ENCODE results near the gene DNAJB13.

The DNAJB13 gene

DNA sequence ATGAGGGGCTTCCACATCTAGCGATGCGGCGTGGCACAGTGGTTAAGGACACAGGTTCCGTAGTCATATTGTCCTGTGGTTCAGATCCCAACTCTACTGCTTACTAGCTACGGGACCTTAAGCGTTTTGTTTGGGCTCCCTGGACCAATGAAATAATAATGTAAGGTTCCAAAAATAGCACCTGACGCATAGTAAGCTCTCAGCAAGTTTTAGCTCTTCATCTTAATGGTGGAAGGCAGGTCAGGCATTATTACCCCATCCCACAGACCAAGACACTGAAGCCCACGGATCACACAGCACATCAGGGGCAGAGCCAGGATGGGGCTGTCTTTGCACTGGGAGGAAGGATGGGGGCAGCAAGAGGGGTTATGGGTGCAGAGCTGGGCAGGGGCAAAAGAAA is 13.0 kb downstream of the DNAJB13 start:
- no peaks in the 10 kb centered on the region for H3K9me3 Mint-ChIP-seq
- no peak overlapping the region for H3K4me3 Mint-ChIP-seq
- no peaks in the 10 kb centered on the region for H3K27me3 Mint-ChIP-seq
- ATAC-seq (no peak), DNase-seq (no peak)
- peak overlapping the region; percentile 2 for H3K27ac Mint-ChIP-seq
- H3K36me3 Mint-ChIP-seq (ENCODE audit: low read depth), result no peaks in the 10 kb centered on the region
- H3K4me1 Mint-ChIP-seq, result peaks cover 26% of the 10 kb centered on the region

- ATAC-seq, result no peak
- Mint-ChIP-seq H3K9me3 (no peaks in the 10 kb centered on the region), H3K4me3 (no peak overlapping the region), H3K4me1 (peaks cover 40% of the 10 kb centered on the region), H3K27me3 (no peaks in the 10 kb centered on the region), H3K36me3 (ENCODE audit: low read depth) (no peaks in the 10 kb centered on the region), H3K27ac (no peak overlapping the region)
- DNase-seq, result no peak
Observed at GRCh38 chr11:73965076-73965763, 14.4 kb downstream of the DNAJB13 start.

GRCh38 chr11:73965764-73966121 is 14.9 kb downstream of the DNAJB13 start:
- ATAC-seq, result no peak
- Mint-ChIP-seq H3K4me3 (no peak overlapping the region), H3K27ac (no peak overlapping the region), H3K36me3 (ENCODE audit: low read depth) (no peaks in the 10 kb centered on the region), H3K27me3 (no peaks in the 10 kb centered on the region), H3K4me1 (peaks cover 45% of the 10 kb centered on the region), H3K9me3 (no peaks in the 10 kb centered on the region)
- no peak for DNase-seq

GRCh38 chr11:73968356-73968966 is 17.6 kb downstream of the DNAJB13 start:
- DNase-seq, result no peak
- peaks cover 3% of the 10 kb centered on the region for H3K36me3 Mint-ChIP-seq (ENCODE audit: low read depth)
- peak overlapping the region; percentile 22 for H3K27ac Mint-ChIP-seq
- ATAC-seq, result no peak
- no peaks in the 10 kb centered on the region for H3K27me3 Mint-ChIP-seq
- peaks cover 66% of the 10 kb centered on the region for H3K4me1 Mint-ChIP-seq
- H3K4me3 Mint-ChIP-seq, result no peak overlapping the region
- H3K9me3 Mint-ChIP-seq, result no peaks in the 10 kb centered on the region

- DNase-seq (no peak), ATAC-seq (no peak)
- Mint-ChIP-seq H3K9me3 (no peaks in the 10 kb centered on the region), H3K4me3 (no peak overlapping the region), H3K27ac (no peak overlapping the region), H3K27me3 (no peaks in the 10 kb centered on the region), H3K36me3 (ENCODE audit: low read depth) (peaks cover 8% of the 10 kb centered on the region), H3K4me1 (peaks cover 70% of the 10 kb centered on the region)
Observed at GRCh38 chr11:73969091-73969490, 18.3 kb downstream of the DNAJB13 start.

- Mint-ChIP-seq H3K9me3 (no peaks in the 10 kb centered on the region), H3K27me3 (no peaks in the 10 kb centered on the region), H3K27ac (peak overlapping the region; percentile 64), H3K36me3 (ENCODE audit: low read depth) (peaks cover 19% of the 10 kb centered on the region), H3K4me3 (no peak overlapping the region), H3K4me1 (peaks cover 79% of the 10 kb centered on the region)
- ATAC-seq (peak; percentile 11), DNase-seq (peak; percentile 37)
Observed at GRCh38 chr11:73969991-73970800, 19.4 kb downstream of the DNAJB13 start.

GRCh38 chr11:73971175-73971719 is 20.4 kb downstream of the DNAJB13 start:
- Mint-ChIP-seq H3K27ac (peak overlapping the region; percentile 76), H3K9me3 (no peaks in the 10 kb centered on the region), H3K4me1 (peaks cover 85% of the 10 kb centered on the region), H3K4me3 (no peak overlapping the region), H3K27me3 (no peaks in the 10 kb centered on the region), H3K36me3 (ENCODE audit: low read depth) (peaks cover 29% of the 10 kb centered on the region)
- peak; percentile 12 for ATAC-seq
- peak; percentile 25 for DNase-seq

DNA sequence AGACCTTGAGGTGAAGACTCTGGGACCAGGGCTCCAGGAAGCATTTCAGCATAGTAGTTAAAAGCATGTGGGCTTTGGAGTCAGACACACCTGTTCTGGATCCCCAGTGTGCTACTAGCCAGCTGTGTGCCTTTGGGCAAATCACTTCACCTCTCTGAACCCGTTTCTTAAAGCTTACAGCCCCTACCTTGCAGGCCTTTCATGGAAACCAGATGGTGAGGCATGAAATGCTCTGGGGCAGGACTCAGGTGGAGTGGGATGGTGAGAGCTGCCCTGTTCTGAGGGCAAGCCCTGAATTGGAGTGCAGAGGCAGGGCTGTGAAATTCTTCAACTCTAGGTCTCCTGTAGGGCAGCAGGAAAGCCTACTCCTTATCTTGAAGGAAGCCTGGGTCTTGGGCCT is 21.4 kb downstream of the DNAJB13 start:
- no peaks in the 10 kb centered on the region for H3K9me3 Mint-ChIP-seq
- H3K4me1 Mint-ChIP-seq, result peaks cover 93% of the 10 kb centered on the region
- peak overlapping the region; percentile 46 for H3K27ac Mint-ChIP-seq
- no peak overlapping the region for H3K4me3 Mint-ChIP-seq
- no peak for DNase-seq
- H3K27me3 Mint-ChIP-seq, result no peaks in the 10 kb centered on the region
- H3K36me3 Mint-ChIP-seq (ENCODE audit: low read depth), result peaks cover 38% of the 10 kb centered on the region
- ATAC-seq, result no peak

GRCh38 chr11:73972620-73973449 is 22.0 kb downstream of the DNAJB13 start:
- H3K4me1 Mint-ChIP-seq, result peaks cover 97% of the 10 kb centered on the region
- H3K27me3 Mint-ChIP-seq, result no peaks in the 10 kb centered on the region
- DNase-seq (no peak), ATAC-seq (no peak)
- H3K36me3 Mint-ChIP-seq (ENCODE audit: low read depth), result peaks cover 45% of the 10 kb centered on the region
- H3K9me3 Mint-ChIP-seq, result no peaks in the 10 kb centered on the region
- peak overlapping the region; percentile 74 for H3K27ac Mint-ChIP-seq
- H3K4me3 Mint-ChIP-seq, result no peak overlapping the region

- Mint-ChIP-seq H3K9me3 (no peaks in the 10 kb centered on the region), H3K27me3 (no peaks in the 10 kb centered on the region), H3K27ac (peak overlapping the region; percentile 84), H3K4me1 (peaks cover 97% of the 10 kb centered on the region), H3K4me3 (peak overlapping the region; percentile 24), H3K36me3 (ENCODE audit: low read depth) (peaks cover 65% of the 10 kb centered on the region)
- ATAC-seq (no peak), DNase-seq (no peak)
Observed at GRCh38 chr11:73974604-73975478, 24.0 kb downstream of the DNAJB13 start.

DNA sequence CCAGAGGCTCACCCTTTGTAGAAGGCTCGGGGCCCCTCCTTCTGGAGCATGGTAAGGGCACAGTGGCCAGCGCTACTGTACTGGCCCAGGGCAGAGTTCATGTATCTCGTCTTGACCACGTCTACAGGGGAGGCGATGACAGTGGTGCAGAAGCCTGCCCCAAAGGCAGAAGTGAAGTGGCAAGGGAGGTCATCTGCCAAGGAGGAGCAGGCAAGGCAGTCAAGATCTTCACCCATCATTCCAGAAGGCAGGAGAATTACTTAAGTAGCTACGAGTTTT is 24.6 kb downstream of the DNAJB13 start:
- no peak for ATAC-seq
- Mint-ChIP-seq H3K27me3 (no peaks in the 10 kb centered on the region), H3K36me3 (ENCODE audit: low read depth) (peaks cover 70% of the 10 kb centered on the region), H3K27ac (peak overlapping the region; percentile 2), H3K9me3 (no peaks in the 10 kb centered on the region), H3K4me3 (no peak overlapping the region), H3K4me1 (peaks cover 97% of the 10 kb centered on the region)
- no peak for DNase-seq

GRCh38 chr11:73976451-73977151 is 25.8 kb downstream of the DNAJB13 start:
- Mint-ChIP-seq H3K36me3 (ENCODE audit: low read depth) (peaks cover 82% of the 10 kb centered on the region), H3K27me3 (no peaks in the 10 kb centered on the region)
- no peak for ATAC-seq

DNA sequence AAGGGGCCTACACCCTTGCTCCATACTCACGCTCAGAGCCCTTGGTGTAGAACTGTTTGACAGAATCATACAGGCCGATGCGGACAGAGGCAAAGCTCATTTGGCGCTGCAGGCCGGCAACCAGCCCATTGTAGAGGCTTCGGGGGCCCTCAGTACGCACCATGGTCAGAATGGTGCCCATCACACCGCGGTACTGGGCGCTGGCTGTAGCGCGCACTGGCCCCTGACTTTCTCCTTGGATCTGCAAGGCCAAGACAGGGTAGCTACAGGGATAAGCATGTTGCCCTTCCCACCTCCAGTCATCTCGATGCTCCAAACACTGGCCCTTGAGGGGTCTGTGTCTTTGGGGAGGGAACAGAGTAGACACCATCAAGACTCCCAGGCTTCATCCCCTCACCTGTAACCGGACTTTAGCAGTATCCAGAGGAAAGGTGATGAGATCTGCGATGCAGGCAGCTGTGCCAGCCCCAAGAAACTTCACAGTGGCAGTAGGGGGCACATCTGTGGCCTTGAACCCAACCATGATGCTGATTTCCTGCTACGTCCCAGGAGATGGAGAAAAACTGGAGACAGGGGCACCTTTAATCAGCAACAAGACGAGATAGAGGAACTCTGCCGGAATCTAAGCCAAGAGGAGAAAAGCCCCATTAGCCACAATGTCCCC is 27.2 kb downstream of the DNAJB13 start:
- Mint-ChIP-seq H3K36me3 (ENCODE audit: low read depth) (peaks cover 89% of the 10 kb centered on the region), H3K4me1 (peaks cover 84% of the 10 kb centered on the region), H3K27ac (peak overlapping the region; percentile 97), H3K9me3 (no peaks in the 10 kb centered on the region), H3K27me3 (no peaks in the 10 kb centered on the region), H3K4me3 (peak overlapping the region; percentile 91)
- ATAC-seq (no peak), DNase-seq (no peak)

More at GRCh38 chr11:73976451-73977151, 25.8 kb downstream of the DNAJB13 start:
- Mint-ChIP-seq H3K27ac (peak overlapping the region; percentile 78), H3K9me3 (no peaks in the 10 kb centered on the region), H3K4me1 (peaks cover 95% of the 10 kb centered on the region), H3K4me3 (peak overlapping the region; percentile 91)
- DNase-seq, result no peak

All from activated naive CD8-positive, alpha-beta T cell treated with anti-CD3 and anti-CD28 coated beads, Interleukin-2, amount 50 U/mL, for 24 hours (primary cell).